ENCODE results near the gene CTXND1.

The CTXND1 gene

DNA sequence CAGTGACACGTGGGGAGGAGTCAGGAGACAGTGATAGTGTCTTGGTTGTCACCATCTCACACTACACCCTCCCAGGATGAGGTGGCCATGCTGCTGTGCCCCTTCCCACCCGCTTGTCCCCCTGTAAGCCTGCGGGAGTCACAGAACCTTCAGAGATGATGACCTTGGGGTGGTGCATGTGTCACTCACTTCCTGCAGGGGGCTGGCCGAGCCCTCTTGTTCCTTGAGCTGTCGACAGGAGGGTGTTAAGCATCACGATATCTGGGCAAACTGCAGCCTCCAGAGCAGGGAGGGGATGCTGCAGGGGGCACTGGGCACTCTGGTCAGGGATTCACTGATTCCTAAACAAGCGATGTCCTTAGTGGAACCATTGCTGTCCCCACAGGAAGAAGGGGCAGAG lies 71.5 kb downstream of the CTXND1 start:
- no peak for DNase-seq

DNA sequence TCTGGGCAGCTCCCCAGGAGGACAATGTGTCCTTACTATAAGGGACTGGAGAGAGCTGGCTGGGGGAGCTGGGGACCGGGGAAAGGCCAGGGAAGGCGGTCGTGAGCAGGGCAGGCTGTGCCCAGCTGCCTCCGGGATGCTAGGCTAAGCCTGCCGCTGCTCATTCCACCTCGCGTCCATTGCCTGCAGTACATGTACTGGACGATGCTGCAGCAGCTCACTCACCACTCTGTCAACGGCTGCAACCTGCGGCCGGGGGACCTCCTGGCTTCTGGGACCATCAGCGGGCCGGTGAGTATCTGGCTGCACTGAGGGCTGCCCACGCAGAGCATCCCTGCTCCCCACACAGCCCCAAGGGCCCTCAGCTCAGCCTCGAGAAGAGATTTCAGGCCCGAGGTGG lies 72.1 kb downstream of the CTXND1 start:
- DNase-seq, result no peak

DNA sequence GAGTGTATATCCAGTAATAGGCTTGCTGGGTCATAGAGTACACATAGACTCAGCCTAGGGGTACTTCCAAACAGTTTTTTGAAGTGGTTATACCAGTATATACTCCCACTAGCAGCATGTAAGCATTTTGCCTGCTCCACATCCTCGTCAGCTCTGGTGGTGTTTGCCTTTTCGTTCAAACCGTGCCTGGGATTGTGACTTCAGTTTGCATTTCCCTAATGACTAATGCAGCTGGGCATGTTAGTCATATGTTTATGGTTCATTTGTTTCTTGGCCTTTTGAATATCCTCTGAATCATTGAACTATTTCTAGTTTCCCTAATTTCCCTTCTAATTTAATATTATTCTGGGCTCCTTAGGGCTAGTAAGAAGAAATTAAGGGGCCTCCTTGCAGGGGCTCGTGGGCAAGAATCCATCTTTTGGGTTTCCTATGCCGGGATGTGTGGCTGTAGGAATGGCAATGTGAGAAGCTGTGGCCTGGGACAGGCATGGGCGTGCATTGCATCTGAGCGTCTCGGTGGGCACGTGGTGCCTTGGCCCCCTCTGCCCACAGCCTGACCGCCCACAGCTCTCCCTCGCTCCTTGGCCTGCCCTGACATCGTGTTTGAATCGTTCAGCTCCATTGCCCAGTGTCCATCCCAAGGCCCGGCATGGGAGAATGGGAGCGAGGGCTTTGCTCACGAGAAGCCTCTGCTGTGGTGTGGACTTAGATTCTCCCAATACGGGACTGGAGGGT lies 72.8 kb downstream of the CTXND1 start:
- no peak for DNase-seq

DNA sequence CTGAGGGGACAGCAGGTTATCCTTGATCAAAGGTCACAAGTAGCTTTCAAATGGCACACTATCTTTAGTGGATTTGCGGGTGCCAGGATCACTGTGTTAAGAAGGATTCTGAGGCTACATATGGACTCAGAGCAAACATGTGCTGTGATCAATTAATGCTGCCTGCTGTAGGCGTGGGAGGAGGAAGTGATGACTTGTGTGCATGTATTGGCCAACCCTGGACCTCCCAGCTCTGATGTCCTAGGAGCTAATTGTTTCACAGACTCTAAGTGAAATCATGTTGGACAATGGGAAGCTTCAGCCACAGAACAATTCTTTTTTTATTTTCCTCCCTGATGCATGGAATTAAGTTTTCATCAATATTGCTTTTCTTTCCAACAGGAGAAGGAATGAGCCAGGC lies 74.9 kb downstream of the CTXND1 start:
- no peak for DNase-seq

DNA sequence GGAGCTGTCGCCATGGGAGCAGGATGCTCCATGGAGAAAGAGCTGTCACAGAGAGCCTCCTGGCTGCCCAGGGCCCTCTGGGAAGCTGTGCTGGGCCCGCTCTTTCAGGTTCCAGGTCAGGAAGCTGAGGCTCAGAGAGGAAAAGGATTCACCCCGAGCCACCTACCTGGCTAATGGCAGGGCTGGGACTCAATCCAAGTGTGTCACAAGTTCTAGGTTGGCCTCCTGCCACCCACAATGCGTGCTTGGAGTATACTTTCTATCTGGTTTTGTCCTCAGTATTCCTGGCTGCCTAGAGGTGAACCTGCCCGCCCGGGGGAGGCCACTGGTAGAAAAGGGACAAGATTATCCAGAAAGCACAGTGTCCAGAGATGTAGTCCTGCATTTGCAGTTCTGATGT lies 75.6 kb downstream of the CTXND1 start:
- DNase-seq, result no peak

DNA sequence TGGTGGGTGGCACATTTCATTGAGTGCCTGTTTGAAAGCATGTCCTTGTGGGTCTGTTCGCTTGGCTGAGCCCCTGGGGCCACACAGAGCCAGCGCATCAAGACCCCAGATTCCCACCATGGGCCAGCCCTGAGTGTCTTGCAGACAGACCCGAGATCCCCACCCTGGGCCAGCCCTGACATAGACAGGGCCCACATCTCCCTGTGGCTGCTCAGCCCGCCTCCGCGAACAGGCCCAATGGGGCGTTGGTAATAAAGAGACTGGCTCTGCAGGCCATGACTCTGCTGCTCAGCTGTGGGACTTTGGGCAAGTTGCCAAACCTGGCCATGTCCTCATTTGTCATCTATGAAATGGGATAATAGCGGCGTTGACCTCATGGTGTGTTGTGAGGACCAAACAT lies 76.6 kb downstream of the CTXND1 start:
- no peak for DNase-seq

DNA sequence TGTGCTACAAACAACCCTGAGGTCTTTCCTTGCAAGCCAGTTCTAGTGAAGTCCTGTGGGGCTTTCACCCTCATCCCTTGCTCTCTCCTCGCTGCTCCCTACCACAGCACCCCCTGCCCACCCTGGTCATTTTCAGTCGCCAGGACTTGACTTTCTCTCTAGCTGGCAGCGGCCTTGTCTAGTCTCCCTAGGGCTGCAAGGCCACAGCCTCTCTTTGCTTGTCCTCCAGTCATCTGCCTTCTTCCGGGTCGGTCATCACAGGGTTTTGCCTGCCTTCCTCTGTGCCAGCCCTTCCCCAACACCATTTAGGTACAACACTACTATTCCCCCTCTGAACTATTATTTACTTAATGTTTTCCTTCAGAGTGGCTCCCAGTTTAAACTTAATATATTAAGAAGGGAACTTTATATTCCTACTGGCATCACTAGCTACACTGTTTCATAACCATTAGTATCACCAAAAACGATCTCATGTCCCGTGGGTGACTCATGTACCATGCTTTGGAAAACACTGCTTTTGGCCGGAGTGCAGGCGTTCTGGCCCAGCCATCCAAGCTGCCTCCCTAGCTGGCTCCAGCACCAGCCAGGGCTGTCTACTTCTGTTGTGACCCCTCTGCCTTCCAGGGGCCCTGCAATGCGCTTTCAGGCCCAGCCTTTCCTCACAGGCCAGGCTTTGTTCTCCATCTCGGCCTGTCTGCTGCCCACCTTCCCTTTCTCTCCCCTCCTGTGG lies 77.8 kb downstream of the CTXND1 start:
- peak in 1 of 14 donors; percentile 16 for DNase-seq

DNA sequence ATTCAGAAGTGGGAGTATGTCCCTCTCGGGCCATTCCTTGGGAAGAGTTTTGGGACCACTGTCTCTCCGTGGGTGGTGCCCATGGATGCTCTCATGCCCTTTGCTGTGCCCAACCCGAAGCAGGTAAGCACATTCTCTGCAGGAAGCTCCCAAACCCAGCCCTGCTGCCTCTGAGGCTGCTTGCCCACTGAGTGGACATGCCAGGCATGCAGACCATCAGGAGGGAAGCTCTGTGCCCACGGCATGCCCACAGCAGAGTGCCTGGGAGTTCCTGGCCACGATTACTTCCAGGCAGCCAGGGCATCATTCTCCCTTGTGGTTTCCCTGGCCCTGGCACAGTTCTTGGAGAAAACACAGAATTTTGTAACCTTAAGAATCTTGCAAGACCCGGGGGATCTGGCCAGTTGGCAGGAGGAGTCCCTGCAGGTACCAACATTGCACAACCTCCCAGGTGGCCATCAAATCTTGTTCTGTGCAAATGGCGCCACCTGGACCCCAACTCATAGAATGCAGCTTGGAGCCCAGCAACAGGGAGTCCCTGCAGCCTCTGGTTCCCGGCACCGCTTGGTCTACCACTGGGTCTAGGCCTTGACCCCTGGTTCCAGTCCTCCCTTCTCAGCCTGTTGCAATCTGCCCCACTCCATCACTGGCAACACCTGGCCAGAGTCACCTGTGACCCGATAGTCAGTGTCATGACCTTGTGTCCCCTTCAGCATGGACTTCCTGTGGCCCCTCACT lies 78.8 kb downstream of the CTXND1 start:
- peak in 5 of 14 donors; percentile 10 to 50 (median 32) for DNase-seq

DNA sequence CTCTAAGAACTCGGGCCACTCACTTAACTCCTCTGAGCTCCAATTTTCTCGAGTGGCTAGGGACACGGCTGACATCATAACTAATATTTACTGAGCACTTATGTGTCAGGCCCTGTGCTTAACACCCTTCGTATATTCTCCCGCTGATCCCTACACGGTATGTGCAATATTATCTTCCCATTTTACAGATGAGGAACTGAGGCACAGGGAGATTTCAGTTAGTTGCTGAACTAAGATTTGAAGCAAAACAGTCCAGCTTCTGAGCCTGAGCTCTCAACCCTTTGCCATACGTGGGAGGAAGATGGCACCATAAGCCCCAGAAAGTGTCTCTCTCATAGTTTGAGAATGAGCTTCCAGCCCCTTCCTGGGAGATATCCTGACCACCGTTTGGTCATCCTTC lies 79.6 kb downstream of the CTXND1 start:
- DNase-seq, result no peak

DNA sequence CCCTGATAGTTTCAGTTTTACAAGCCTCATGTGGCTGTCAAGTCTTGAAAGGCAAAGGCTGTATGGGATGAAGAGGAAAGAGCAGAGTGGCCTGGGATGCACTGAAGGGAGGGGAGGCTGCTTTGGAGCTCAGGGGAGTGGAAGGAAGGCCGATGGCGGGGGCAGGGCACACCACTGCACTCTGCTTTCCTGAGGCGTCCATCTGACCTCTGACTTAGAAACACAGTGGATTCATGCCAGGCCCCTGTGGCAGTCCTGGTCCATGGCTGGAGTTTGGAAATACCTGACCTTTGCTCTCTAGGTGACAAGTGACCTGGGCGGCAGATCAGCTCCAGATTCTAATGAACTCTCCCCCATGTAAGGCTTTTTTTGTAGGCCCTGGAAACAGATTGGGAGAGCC lies 80.2 kb downstream of the CTXND1 start:
- no peak for DNase-seq

DNA sequence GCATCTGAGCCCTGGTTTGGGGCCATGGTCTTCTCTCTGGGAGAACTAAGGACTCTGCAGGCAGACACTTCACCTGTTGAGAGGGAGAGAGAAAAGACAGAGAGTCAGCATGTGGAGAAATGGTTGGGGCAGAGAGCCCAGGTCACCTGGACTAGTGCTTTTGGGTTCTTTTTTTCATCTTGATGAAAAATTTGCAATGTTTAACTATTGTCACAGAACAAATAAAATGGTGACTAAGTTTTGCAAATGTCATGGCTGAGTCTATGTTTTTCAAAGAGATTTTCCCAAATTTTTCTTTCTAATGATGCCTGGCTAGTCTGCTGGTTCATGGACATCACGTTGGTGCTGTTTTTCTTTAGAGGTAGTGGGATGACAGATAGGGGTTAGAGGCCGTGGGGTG lies 81.4 kb downstream of the CTXND1 start:
- no peak for DNase-seq

DNA sequence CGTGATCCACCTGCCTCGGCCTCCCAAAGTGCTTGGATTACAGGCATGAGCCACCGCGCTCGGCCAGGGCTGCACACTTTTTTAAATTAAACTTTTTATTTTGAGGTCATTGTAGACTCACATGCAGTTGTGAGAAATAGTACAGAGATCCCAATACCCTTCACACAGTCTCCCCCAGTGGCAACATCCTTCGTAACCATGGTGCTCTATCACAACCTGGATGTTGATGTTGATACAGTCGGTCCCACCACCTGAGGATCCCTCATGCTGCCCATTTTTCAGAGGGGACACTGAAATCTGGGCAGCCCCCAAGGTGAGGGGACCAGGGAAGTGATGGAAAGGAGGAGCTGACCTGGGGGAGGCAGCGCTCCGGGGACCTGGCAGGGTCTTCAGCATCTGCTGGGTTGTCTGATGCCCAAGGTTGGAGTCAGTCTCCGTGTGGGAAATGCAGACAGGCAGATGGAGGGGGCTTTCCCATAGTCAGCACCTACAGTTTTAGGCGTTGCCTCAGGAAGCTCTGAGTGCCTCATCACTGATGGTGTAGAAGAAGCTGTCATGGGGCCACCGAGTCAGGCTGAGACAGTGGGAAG lies 82.2 kb downstream of the CTXND1 start:
- DNase-seq, result no peak

DNA sequence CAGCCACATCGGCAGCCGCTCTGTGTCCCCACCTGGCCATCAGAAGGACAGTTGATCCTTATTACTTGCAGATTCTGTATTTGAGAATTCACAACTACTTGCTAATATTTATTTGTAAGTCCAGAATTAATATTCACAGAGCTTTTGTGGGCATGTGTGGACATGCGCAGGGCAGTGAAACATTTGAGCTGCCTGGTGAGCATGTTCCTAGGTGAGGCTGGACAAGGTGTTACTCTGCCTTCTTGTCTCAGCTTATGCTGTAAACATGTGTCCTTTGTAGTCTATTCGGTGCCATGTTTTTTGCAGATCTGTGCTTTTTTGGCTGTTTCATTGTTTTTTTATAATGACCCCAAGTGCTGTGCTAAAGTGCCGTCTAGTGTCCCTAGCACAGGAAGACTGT lies 83.6 kb downstream of the CTXND1 start:
- DNase-seq, result no peak

DNA sequence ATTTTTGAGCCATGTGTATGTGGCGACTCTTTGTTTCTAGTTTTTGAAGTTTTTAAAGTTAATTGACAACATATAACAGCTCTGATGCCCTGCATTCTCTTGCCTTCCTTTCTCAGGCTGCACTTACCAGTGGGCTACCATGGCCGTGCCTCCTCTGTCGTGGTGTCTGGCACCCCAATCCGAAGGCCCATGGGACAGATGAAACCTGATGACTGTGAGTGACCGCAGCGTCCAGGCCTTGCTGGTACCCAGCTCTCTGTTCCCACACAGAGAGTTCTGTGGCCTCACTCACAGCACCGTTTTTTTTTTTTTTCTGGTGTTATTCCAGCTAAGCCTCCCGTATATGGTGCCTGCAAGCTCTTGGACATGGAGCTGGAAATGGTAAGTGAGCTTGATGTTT lies 84.1 kb downstream of the CTXND1 start:
- DNase-seq, result no peak

DNA sequence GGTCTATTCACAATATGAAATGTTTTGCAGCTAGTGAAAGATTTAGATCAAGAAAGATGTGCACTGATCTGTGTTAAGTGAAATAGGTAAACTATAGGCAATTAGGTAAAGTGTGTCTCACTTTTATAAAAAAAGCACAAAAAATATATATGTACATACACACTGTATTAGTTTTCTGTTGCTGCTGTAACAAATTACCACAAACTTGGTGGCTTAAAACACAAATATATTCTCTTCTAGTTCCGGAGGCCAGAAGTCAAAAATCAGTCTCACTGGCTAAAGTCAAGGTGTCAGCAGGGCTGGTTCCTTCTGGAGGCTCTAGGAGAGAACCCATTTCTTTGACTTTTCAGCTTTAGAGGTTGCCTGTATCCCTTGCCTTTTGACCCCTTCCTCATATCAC lies 88.1 kb downstream of the CTXND1 start:
- no peak for DNase-seq

DNA sequence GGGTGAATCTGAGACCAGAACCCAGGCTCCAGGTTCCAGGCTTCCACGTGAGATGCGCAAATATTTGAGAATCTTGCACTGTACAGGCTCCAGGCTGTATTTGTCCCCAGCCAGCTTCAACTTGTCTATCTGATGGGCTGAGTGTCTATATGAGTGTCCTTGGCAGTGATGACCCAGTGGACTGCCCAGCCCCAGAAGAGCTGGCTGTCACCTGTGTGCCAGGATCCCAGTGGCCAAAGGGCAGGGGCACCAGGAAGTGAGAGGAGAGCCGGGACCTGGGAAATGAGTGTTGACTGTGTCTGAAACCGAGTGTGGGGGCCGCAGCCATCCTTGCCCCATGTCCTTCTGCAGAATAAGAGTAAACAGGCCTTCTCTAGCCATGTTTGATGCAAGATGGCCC lies 88.8 kb downstream of the CTXND1 start:
- no peak for DNase-seq

DNA sequence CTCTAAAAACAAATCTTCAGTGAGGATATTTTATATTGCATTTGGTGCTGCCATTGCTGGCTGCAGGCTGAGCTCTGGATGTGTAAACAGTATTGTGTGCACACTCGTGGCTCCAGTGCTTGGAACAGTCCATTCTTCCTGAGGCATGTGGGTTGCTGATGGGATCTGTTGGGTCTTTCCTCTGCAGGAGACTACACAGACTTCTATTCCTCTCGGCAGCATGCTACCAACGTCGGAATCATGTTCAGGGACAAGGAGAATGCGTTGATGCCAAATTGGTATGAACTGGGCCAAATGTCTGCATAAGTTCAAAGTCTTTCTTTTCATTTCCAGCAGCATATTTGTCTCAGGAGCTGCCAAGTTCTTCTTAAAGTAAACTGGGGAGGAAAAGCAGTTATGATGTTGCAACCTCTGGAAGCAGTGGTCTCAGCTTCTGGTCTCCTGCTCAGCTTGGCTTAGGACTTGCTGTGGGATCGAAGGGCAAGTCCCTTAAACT lies 89.9 kb downstream of the CTXND1 start:
- DNase-seq, result no peak

DNA sequence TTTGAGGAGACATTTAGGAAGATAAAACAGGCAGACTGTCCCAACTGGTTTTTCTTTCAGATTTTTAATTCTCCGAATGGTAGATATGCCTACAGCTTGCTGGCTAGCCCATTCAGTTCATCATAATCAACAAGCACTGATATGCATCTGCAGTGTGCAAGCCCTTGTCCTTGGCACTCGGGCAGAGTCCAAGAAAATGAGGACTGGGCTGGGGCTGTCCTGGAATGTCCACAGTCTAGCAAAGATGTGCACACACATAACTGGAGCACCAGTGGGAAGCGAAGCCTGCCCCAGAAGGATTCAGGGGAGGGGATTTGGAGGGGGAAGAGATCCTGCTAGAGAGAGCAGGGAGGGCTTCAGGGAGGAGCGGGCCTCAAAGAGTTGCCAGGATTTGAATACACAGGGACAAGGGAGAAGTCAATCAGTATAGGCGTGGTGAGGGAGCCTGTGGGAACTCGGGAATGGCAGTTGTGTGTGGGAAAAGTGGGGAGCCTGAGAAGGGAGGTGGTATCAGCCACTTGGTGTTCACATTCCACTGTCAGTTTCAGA lies 90.5 kb downstream of the CTXND1 start:
- DNase-seq, result no peak

DNA sequence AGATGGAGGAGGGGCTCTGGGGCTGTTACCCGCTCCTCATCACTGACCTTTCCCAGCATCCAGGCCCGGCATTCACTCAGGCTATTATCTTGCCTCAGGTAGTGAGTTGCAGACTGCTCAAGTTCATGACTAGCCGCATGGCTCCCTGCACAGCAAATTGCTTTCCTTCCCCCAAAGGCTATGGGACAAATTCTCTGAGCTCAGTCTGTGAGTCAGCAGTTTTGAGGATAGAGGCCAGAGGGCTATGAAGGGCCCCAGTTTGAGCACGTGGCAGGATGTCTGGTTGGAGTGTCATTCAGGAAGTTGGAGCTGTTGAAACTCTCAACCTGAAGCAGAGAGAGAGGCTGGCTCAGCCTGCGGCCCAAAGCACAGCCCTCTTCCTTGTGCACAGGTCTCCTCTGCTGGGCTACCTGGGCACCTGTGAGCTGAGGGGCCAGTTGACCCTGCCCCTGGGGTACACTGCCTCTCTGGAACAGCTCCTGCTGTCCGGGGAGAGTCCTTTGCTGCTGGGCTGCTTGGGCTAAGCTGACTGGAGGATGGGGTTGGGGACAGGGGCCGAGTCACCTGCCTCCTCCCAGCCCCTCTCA lies 91.3 kb downstream of the CTXND1 start:
- peak in 8 of 14 donors; percentile 14 to 65 (median 28) for DNase-seq

DNA sequence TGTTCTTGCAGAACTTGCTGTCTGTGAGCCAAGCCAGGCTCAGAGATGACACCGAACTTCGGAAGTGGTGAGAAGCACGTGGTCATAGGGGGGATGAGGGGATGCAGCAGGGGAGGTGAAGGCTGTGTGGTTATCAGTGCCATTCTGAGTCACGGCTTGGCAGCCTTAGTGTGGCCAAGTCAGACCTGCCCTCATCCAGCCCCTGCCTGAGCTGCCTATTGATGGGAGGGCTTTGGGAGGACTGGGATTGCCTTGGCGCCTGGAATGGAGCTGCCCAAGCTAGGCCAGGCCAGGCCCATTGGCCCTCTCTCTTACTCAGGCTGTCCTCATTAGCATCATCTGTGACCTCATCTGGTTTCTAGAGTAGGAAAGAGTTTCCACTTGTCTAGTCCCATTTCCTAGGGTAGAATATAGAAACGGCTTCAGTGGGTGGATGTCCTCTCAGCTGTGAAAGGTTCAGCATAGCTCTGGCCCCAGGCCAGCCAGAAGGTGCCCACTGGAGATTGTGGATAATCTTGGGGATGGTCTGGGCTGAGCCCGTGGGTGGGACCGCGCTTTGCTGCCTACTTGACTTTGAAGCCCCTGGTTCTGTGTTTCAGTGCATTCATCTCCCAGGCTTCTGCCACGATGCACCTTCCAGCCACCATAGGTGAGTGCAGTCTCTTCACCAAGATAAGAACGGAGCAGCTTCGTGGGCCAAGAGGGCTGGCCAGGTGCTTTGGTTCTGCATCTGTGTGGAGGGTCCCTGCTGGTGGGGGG lies 92.0 kb downstream of the CTXND1 start:
- DNase-seq, result no peak

DNA sequence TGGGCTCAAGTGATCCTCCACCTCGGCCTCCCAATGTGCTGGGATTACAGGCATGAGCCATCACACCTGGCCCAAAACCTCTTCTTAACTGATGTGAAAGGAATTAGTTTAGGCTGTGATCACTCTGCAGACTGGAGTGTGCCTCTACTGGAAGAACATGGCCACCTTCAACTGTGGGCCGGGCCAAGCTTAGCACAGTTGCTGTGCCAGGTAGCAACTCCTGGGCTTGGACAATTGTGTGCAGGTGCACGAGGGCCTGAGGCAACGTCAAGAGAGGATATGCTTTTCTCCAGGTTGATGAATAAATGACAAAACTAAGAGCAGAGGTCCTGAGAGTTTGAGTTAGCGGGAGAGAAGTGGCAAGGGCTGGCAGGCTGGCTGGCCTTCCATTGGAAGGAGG lies 92.7 kb downstream of the CTXND1 start:
- no peak for DNase-seq

DNA sequence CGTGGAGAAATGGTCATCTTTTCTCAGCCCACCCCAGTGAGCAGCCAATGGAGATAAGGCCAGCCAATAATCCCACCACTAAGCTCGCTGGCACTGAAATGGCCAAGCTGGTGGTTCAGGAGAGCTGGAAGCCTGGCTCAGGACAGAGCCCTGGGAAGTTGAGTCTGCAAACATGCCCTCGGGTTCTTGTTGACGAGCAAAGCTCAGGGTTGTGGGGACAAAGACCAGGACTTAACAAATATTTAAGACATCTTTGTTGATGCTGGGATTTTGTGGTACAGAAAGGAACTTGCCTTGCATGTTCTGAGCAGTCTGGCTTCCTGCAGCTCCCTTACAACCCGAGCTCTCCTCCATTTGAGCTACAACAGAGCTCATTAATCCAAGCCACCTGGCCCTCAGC lies 94.8 kb downstream of the CTXND1 start:
- no peak for DNase-seq

All from C1 segment of cervical spinal cord (tissue), 14 donors.